CD4-positive, alpha-beta T cell treated with Interleukin-6 for 4 hours (primary cell): ENCODE results near the gene NSF.
"Not testable (repeated sequence)": the region's sequence is repeated elsewhere in the genome, so short reads cannot be mapped to it uniquely, and the experiment has no call there.

Experiments used
- DNase-seq: peaks from one replicate; pipeline ENCODE4 v3.0.0-alpha.2; 2020; ENCODE audit warnings: mixed read lengths

Gene NSF

GRCh38 chr17:46632146-46632545 is 41.7 kb downstream of the NSF start:
- not testable (repeated sequence) for DNase-seq

DNA sequence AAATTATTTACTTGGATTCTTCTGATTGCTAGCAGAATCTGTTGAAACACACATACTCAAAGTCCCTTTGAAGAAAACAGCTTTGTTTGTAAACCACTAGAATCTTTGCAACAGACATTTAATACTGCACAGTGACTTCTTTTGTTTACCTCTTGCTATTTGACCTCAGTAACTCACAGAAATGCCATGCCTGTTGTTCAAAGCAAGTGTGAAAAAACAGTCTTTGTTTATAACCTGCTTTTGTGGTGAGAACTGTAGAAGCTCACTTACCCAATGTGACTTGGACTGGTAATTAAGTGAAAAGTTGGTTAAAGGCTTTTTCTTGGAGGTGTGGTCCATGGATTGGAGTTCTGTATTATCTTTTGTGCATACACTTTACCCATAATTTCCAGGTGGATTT is 44.4 kb downstream of the NSF start:
- not testable (repeated sequence) for DNase-seq

DNA sequence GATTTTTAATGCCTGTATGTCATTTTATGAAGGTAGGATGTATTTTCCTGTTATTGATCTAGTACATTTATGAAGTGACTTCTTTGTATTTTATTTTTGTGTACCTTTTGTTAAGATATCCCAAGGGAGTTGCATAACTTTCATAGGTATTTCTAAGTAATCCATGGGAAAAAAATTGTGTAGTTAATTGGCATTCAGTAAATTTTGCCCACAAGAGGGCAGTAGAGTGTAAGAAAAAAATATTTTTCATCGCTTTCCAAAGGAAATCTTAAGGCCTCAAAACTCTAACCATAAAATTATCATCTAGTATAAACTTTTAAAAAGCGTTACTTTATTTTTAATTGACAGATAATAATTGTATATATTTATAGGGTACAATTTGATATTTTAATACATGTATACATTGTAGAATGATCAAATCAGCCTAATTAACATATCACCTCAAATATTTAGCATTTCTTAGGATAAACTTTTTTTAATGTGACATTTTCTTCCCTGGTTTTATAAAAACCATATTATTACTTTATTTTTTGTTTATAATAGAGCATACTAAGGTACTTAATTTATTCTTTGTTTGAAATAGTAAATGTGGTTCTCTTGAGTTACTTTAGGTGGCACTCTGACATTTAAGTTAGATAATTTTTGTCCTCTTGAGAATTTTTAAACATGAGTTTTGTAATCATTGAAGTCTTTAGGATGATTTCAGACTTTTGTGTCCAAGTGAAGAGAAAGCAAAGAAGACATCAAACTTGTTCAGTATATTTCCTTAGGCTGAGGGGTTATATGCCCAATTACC is 51.6 kb downstream of the NSF start:
- DNase-seq, result not testable (repeated sequence)

DNA sequence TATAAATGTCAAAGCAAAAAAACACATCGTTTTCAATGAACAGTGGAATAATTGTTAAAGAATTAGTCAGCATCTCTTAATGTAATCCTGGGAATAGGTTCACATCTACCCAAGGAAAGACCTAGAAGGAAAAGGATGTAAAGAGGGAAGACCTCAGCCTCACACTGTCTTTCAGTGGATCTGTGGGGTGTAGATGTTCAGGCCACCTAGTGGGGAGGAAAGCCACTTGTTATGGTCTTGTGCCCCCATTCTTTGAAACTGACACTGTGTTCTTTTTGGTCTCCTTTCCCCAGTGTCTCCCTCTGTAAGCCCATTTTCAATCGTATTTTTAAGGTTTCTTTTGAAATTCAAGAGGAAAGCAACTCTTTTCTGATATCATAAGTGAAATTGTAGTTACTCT is 56.8 kb downstream of the NSF start:
- DNase-seq, result not testable (repeated sequence)

GRCh38 chr17:46647688-46648278 is 57.3 kb downstream of the NSF start:
- not testable (repeated sequence) for DNase-seq

GRCh38 chr17:46649246-46649645 is 58.8 kb downstream of the NSF start:
- not testable (repeated sequence) for DNase-seq

GRCh38 chr17:46652024-46652643 is 61.7 kb downstream of the NSF start:
- DNase-seq, result not testable (repeated sequence)

- not testable (repeated sequence) for DNase-seq
Observed at GRCh38 chr17:46658235-46658634, 67.8 kb downstream of the NSF start.

DNA sequence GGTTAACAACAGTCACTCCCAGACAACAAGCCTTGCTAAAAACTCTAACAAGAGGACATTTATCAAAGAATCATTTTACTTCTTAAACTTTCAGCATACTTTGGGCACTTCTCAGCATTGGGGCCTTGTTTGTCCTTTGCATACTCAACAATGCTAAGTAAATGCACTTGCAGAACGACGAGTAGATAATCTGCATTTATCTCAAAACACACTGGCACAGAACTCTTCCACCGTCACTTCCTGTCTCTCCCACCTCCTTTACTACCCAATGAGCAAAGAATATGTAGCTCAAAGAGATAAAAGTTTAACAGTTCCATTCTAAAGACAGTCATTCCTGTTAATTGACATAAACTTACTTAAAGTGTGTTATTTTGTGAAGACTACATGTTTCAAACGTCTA is 69.2 kb downstream of the NSF start:
- not testable (repeated sequence) for DNase-seq

DNA sequence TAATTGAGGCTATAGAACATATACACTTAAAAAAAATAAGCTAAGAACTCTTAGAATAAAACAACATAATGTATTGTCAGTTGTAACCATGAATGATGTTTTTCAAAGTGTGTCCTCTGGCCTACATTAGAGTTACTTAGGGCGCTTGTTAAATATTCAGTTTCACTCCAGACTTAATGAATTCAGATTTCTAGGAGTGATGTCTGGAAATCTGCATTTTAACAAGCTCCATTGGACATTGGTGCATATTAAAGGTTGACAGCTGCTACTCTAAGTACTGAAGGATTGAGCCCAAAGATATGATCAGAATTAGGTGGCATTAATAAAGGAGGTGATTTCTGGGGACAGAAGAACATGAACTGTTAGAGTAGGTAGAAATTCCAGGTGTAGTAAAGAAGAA is 72.7 kb downstream of the NSF start:
- DNase-seq, result not testable (repeated sequence)

GRCh38 chr17:46663552-46663951 is 73.1 kb downstream of the NSF start:
- DNase-seq, result not testable (repeated sequence)

GRCh38 chr17:46665969-46666368 is 75.5 kb downstream of the NSF start:
- not testable (repeated sequence) for DNase-seq

DNA sequence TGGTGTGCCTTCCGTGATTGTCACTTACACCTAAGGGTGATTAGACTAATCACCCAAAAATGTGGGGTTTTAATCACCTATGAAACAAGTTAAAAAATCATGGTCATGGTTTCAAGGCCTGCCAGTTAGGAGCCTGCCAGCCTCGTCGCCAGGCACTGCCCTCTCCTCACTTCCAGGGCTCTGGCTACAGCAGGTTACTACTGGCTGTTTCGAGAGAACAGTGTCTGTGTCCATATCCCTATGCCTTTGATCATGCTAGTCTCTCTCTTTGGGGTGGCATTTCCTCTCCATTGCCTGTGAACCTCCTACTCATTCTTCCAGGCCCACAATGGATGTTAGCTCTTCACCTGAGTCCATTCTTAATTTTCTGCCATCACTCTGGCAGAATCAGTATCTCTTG is 80.3 kb downstream of the NSF start:
- not testable (repeated sequence) for DNase-seq

DNA sequence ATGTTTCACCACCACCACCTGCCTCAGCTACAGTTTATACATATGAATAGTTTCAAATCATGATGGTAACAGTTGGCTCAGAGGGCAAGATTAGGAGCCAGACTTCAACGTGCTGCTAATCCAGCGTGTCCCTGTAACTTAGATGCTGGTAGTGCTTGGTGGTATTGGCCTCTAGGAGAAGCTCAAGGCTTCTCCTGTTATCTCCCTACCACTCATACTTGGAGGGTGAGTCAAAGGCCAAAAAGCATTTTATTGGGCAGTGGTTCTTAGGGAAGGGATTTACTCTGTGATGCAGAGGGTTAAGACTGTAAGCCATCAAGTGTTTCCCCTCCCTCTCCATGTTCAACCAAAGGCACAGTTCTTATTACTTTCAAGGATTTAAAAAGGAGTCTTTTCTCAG is 82.3 kb downstream of the NSF start:
- DNase-seq, result not testable (repeated sequence)

DNA sequence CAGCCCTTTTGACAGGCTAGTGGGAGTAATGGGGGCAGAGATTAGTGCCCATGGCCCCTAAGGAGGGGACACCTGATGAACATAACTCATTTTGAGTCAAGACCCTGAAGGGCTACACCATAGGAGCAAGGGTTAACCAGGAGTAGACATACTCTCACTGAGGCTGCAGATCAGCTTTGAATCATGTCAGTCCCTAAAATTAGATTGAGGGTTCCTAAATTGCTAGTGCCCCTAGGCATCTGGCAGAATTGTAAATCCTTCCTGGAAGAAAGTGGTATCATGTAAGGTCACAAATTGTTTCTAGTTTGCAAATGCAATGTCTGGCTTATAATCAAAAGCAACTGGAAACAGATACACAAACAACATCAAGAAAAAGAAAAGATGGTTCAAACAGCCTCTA is 87.3 kb downstream of the NSF start:
- not testable (repeated sequence) for DNase-seq

GRCh38 chr17:46683653-46684052 is 93.2 kb downstream of the NSF start:
- DNase-seq, result not testable (repeated sequence)

GRCh38 chr17:46685284-46685683 is 94.8 kb downstream of the NSF start:
- DNase-seq, result not testable (repeated sequence)

GRCh38 chr17:46692196-46692595 is 101.7 kb downstream of the NSF start:
- DNase-seq, result not testable (repeated sequence)

DNA sequence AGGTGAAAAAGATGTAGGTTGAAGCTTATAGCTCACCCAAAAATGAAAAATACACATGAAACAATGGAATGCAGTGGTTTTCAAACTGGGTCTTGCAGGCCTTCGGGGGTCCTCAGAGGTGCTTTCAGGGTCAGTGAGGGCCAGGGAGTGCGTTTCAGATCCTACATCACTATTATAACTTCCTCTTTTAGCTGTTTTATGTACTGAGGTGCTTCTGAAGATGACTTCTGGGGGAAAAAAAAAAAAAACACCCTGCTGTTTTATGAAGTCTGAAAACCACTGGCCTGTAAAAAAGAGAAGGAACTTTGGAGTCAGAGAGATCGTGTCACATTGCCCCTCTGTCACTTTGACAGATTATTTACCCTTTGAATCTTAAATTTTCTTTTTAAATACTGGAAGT is 102.8 kb downstream of the NSF start:
- not testable (repeated sequence) for DNase-seq

GRCh38 chr17:46696522-46696921 is 106.1 kb downstream of the NSF start:
- not testable (repeated sequence) for DNase-seq

- DNase-seq, result not testable (repeated sequence)
Observed at GRCh38 chr17:46699014-46699413, 108.5 kb downstream of the NSF start.

DNA sequence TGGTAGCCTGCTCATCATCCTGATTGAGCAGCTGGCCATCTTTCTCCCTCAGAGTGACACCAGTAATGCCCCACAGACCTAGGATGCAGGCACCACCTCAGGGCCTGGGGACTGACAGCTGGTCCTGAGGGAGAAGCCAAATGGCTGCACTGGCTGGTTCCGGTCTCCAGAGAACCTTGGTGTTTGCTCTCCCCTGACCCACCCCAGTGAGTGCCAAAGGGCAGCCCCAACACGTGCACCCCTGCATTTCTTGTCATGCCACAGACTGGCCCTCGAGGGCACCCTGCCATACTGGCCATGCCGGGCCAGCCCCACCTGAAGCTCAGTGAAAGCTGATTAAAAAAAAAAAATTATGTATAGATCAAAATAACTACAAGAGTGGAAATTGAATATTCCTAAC is 127.5 kb downstream of the NSF start:
- no peak for DNase-seq

GRCh38 chr17:46719891-46720290 is 129.4 kb downstream of the NSF start:
- no peak for DNase-seq

DNA sequence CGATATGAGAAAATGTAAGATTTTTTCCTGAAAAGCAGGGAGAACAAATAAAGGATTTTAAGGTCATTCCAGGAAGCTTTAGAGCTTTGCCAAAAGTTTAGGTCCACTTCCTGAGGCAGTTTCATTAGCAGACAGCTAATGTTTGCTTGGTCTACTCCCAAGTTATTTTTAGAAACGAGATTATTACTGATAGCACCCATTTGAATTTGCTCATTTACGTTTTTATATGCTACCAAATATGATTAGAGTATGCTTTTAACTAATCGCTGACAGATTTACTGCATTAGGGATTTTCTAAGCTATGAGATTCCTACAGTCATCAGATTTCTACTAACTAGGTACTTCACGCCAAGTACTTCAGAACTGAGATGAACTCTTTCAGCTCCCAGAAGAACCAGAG is 129.9 kb downstream of the NSF start:
- DNase-seq, result no peak
